SU-DHL-6 (cell line): ENCODE measurements around the gene NEMF.

Experiments
- CTCF ChIP-seq: fragments of 200-600 bp; sonication (generic); IDR thresholded peaks from one replicate; pipeline ENCODE4 v1.5.1; 2017; ENCODE audit warnings: antibody characterized with exemption, mild to moderate bottlenecking, low read length, moderate library complexity; ENCODE audit not compliant: insufficient read depth, poor library complexity, severe bottlenecking
- EZH2phosphoT487 ChIP-seq: fragments of 200-600 bp; sonication (generic), shearing (Covaris generic); conservative IDR thresholded peaks from 2 replicates; pipeline ENCODE4 v1.6.1; 2018; ENCODE audit warnings: mild to moderate bottlenecking, antibody characterized with exemption, low read length, moderate library complexity, mixed read lengths

GRCh38 chr14:49863487-49864281 lies 11.1 kb upstream of the NEMF start:
- TF ChIP-seq CTCF (no peak), EZH2phosphoT487 (no peak)
